Measurements from ENCODE around the gene APC2.

APC2 gene

GRCh38 chr19:1486720-1487575 lies 37.0 kb downstream of the APC2 start:
- H3K4me3 ChIP-seq (replicated peaks; ENCODE audit: low read depth, low read length) = no peak overlapping the region
- DNase-seq (ENCODE audit: low read depth) = no peak

GRCh38 chr19:1487576-1488281 lies 37.8 kb downstream of the APC2 start:
- no peak overlapping the region for H3K4me3 ChIP-seq (replicated peaks; ENCODE audit: low read depth, low read length)
- TF ChIP-seq CTCF (IDR thresholded peaks at IDR 0.05; ENCODE audit: low read length, missing control alignments) = no peak
- no peak for DNase-seq (ENCODE audit: low read depth)

More at GRCh38 chr19:1486720-1487575, 37.0 kb downstream of the APC2 start:
- no peak for TF ChIP-seq CTCF (IDR thresholded peaks at IDR 0.05; ENCODE audit: low read length, missing control alignments)

- no peak for DNase-seq (ENCODE audit: low read depth)
- TF ChIP-seq CTCF (IDR thresholded peaks at IDR 0.05; ENCODE audit: low read length, missing control alignments) = no peak
- H3K4me3 ChIP-seq (replicated peaks; ENCODE audit: low read depth, low read length) = no peak overlapping the region
Measured at GRCh38 chr19:1488282-1488601, 38.3 kb downstream of the APC2 start.

- TF ChIP-seq CTCF (IDR thresholded peaks at IDR 0.05; ENCODE audit: low read length, missing control alignments) = no peak
- no peak for DNase-seq (ENCODE audit: low read depth)
- H3K4me3 ChIP-seq (replicated peaks; ENCODE audit: low read depth, low read length) = peak overlapping the region; percentile 65
Measured at GRCh38 chr19:1489463-1490310, 39.8 kb downstream of the APC2 start.

GRCh38 chr19:1490311-1491113 lies 40.6 kb downstream of the APC2 start, which contains the start of gene PCSK4:
Gene PCSK4 (minus strand): TSS chr19:1490350. CDS start chr19:1490346, 4 bp downstream.
- peak within 1 kb of the TSS; percentile 65 for H3K4me3 ChIP-seq (replicated peaks; ENCODE audit: low read depth, low read length)
- DNase-seq (ENCODE audit: low read depth) = peak; percentile 99
- no peak for TF ChIP-seq CTCF (IDR thresholded peaks at IDR 0.05; ENCODE audit: low read length, missing control alignments)
